Measurements from ENCODE around the gene SYCP3.
"Not testable (repeated sequence)": the region's sequence is repeated elsewhere in the genome, so short reads cannot be mapped to it uniquely, and the experiment has no call there.

Gene SYCP3

DNA sequence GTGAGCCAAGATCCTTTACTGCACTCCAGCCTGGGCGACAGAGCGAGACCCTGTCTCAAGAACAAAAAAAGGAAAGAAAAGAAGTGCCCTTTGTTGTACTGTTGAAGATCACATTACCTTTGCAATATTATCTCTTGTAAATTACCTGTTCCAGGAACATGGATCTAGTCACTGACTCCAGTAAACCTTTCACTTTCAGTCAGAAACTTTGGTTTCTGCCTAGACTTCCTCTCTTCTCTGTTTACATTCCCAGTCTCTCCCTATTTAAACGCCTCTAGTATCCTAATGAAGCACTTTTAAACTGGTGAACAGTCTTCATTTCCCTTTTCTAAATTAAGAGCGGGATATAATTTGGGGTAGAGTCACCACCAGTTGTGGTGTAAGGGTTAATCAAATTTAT is 29.0 kb downstream of the SYCP3 start:
- no peak for DNase-seq

DNA sequence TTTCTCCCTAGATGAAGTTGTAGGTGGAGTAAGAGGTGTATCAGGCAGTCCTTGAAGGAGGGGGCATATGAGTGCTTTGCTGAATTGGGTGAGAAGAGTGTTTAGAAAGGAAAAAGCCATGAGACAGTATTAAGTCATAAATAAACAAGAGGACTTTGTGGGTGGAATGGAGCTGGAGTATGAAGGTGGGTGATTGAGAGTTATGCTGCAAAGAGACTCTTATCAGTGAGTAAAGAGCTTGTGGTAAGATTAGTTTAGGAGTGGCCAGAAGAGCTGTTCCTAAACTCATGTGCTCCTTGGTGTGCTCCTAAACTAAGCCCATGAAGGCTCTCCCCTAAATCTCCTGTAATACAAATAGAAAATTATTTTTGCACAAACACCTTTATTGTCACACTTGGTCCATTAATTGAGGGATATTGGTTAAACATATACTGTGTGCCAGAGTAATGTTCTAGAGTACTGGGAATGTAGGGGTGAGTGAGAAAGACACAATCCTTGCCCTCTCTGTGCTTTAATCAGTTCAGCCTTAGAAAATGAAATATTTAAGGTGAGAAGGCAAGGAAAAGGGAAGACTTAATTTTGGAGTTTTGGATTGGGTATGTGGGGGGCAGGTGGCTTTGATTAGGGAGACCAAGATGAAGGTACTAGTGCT is 32.0 kb downstream of the SYCP3 start:
- DNase-seq = no peak

- no peak for DNase-seq
These were observed 32.9 kb downstream of the SYCP3 start for GRCh38 chr12:101706403-101706802.

DNA sequence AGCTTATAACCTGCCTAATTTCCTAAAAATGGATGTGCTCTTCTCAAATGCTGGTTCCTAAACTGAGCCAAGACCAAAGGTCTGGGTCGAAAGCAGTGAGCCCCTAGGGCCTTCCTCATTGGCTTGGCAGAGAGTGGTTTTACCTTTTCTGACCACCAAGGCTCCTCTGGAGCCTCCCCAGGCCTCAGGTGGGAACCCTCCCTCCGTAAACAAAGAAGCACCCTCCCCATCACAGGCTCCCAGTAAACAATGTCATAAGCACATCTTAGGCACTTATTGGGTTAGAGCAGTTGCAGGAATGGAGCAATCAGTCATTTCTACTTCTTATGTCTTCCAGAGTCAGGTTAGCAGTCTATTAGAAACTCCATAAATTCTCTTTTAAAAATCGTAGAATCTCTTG is 35.8 kb downstream of the SYCP3 start:
- no peak for DNase-seq

- DNase-seq = no peak
These were observed 38.9 kb downstream of the SYCP3 start for GRCh38 chr12:101700299-101700820.

- DNase-seq = no peak
These were observed 40.4 kb downstream of the SYCP3 start for GRCh38 chr12:101698800-101699347.

GRCh38 chr12:101697930-101698799 is 41.1 kb downstream of the SYCP3 start:
- DNase-seq = peak; percentile 5

DNA sequence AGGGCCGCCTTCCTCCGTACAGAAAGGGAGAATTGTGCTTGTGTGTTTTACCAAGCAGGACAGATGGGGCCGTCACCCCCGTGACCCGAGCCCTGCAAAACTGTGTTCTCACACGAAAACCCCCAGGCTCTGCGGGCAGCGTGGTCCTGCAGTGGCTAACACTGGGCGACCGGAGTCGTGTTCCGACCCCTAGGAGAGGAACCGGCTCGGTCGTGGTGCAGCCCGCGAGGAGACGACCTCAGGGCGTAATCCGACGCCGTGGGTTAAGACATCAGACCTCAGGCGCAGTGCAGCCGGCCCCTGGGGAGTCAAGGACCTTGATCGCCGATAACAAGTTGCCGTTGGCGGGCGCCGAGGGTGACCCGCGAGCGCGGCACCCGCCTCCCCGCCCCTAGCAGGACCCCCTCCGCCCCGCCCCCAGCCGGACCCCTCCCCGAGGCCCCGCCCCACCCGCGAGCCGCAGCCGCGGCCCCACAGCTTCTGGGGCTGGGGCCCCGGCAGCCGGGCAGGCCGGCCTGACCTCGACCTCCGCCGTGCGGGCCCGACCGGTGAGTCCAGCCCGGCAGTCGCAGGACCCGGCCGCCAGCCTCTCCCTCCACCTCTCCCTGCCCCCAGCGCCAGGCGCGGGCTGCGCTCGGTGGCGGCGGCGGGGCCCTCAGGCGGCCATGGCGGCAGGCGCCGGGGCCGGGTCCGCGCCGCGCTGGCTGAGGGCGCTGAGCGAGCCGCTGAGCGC is 41.9 kb downstream of the SYCP3 start, which contains the start of gene CHPT1:
Gene CHPT1 (plus strand): TSS at position 444 of the 733 bp plus-strand sequence. CDS start 222 bp downstream, at position 666.
- peak; percentile 79 for DNase-seq

- peak; percentile 11 for DNase-seq
These were observed 42.7 kb downstream of the SYCP3 start for GRCh38 chr12:101696251-101697196.

DNA sequence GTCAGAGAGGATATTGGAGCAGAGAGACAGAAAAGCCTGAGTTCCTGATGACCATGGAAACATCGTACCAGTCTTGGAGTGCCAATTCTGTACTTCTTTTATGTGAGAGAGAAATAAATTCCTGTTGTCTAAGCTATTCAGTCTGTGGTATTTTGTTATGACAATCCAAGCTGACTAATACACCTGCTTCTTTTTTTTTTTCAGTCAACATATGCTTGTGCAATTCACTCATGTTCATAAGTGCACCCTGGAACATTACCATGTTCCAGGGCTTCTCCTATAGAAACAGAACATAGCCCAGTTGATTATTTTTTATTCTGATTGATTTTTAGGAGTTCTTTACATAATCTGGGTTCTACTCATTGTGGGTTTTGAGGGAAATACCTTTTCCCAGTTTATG is 43.6 kb downstream of the SYCP3 start:
- DNase-seq = no peak

GRCh38 chr12:101694986-101695385 is 44.3 kb downstream of the SYCP3 start:
- DNase-seq = no peak

DNA sequence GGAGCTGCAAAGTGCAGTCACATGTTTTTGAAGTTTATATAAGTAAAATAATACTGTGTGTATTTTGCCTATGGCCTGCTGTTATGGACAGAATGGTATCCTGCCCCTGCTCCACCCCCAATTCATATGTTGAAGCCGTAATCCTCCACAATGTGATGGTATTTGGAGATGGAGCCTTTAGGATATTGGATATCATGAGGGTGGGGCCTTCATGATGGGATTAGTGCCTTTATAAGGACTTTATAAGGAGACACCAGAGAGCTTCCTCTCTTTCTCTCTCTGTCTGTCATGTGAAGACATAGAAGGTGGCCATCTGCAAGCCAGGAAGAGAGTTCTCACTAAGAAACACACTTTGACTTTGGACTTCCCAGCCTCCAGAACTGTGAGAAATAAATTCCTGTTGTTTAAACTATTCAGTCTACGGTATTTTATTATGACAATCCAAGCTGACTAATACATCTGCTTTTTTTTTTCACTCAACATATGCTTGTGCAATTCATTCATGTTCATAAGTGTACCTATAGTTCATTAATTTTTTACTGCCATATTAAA is 44.9 kb downstream of the SYCP3 start:
- DNase-seq = no peak

DNA sequence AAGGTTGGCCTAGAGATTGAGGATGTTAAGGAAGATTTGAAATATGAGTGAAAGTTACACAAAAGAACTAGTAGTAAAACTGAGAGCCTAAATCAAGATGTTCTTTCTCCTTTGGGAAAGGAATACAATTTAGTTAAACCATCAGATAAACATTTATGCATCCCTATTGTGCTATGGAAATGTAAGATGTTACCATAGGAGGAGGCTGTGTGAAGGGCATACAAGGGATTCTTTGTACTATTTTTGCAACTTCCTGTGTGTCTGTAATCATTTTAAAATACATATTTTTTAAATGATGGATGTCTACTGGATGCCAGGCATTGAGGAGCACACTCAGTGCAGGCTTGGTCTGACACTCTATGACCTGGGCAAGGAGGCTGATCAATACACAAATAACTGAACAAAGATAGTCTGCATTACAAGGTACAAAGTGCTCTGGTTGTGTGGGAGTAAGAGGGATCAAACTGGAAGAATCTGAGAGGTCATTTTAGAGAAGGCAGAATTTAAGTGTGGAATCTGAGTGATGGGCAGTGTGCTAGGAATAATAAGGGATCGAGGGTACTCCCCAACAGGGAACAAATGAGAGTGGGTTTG is 47.7 kb downstream of the SYCP3 start:
- no peak for DNase-seq

GRCh38 chr12:101690544-101691098 is 48.6 kb downstream of the SYCP3 start:
- no peak for DNase-seq

GRCh38 chr12:101686176-101686575 is 53.1 kb downstream of the SYCP3 start:
- DNase-seq = no peak

DNA sequence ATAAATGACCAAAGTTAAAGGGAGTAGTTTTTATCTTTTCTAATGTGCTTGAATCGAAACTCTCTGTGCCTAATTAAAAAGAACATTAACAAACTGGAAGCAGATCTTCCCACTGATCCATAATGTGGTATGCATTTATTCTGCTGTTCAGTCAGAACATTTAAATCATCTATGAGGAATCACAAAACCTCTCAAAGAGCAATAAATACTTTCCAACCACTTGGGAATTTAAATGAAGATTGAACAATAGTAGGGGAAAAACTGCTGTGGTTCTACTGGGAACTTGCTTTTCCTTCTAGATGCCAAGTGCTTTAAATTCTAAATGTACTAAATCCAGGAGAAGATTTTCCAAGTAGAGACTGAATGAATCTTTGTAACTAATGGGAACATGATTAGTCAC is 54.2 kb downstream of the SYCP3 start:
- DNase-seq = no peak

DNA sequence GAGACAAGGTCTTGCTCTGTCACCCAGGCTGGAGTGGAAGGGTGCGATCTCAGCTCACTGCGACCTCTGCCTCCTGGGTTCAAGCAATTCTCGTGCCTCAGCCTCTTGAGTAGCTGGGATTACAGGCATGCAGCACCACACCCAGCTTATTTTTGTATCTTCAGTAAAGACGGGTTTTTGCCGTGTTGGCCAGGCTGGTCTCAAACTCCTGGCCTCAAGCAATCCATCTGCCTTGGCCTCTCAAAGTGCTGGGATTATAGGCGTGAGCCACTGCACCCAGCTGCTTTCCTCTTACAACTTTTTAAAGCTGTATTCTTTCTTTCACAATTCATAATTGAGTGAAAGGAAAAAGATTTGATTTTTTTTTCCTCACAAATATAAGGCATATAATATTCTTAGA is 57.6 kb downstream of the SYCP3 start:
- DNase-seq = not testable (repeated sequence)

- DNase-seq = no peak
These were observed 58.6 kb downstream of the SYCP3 start for GRCh38 chr12:101680647-101681046.

DNA sequence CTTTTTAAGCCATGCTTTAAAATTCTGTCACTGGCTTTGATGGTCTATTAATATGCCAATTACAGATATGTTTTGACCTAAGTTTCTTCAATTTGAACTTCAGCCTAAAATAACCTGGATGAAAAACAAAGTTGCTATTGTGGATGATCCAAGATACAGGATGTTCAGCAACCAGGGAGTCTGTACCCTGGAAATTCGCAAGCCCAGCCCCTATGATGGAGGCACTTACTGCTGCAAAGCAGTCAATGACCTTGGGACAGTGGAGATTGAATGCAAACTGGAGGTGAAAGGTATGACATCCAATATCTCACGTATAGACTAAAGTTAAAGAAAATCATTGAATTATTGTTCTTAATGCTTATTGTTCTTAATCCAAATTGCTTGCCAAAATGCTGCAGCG is 59.0 kb downstream of the SYCP3 start:
- DNase-seq = no peak
